Activated naive CD4-positive, alpha-beta T cell treated with anti-CD3 and anti-CD28 coated beads, Interleukin-2, amount 50 U/mL, for 72 hours (primary cell): ENCODE data around the gene AASS. TPM values are rescaled to one million over a fixed set of nuclear protein-coding genes. Genes with fewer than 3 reads are reported as not detected.
A peak's percentile ranks its signal among the peaks of the same experiment; 100 is the strongest.
"Not testable (repeated sequence)": the region's sequence is repeated elsewhere in the genome, so short reads cannot be mapped to it uniquely, and the experiment has no call there.

ENCODE experiments used
- ATAC-seq, 2 donors: fragments of 150-1000 bp; cut with Tn5 transposase; 2 replicates each; pipeline ENCODE4 v1.10.0; 2021; ENCODE audit warnings: mild to moderate bottlenecking in 2 of 2, moderate library complexity in 2 of 2
- DNase-seq, 2 donors: peaks; one replicate each; pipeline ENCODE4 v3.0.0; 2021 to 2022; ENCODE audit warnings: low spot score in 2 of 2
- H3K27ac Mint-ChIP-seq, 2 donors: one replicate each; pipeline ENCODE4 v1.8.0; 2022; ENCODE audit warnings: mild to moderate bottlenecking in 2 of 2, mixed read lengths in 2 of 2
- H3K36me3 Mint-ChIP-seq, 2 donors: one replicate each; pipeline ENCODE4 v1.8.0; 2022; ENCODE audit warnings: mixed read lengths in 2 of 2
- H3K9me3 Mint-ChIP-seq, 2 donors: one replicate each; pipeline ENCODE4 v1.8.0; 2022; ENCODE audit warnings: mixed read lengths in 2 of 2
- total RNA-seq, 2 donors: library from RNA; stranded (reverse); gene quantifications; one replicate each; pipeline ENCODE4 v1.2.3, GENCODE V29; 2022

Gene AASS
- 1 to 10 TPM; 1.7 to 6.2 TPM for total RNA-seq

GRCh38 chr7:122143751-122144711, at the start of gene AASS:
Gene AASS (minus strand): TSS chr7:122144249. CDS start chr7:122133726, 10,523 bp downstream.
- Mint-ChIP-seq H3K9me3 (no peaks in the 10 kb centered on the region), H3K36me3 (peaks cover 12 to 18% of the 10 kb centered on the region in 2 donors), H3K27ac (peak within 1 kb of the TSS; percentile 56 to 81)
- ATAC-seq, result peak; percentile 98 to 99
- DNase-seq, result peak; percentile 63 to 87

GRCh38 chr7:122188785-122189184, 44.7 kb upstream of the AASS start:
- no peak for ATAC-seq
- no peaks in the 10 kb centered on the region for H3K36me3 Mint-ChIP-seq
- H3K9me3 Mint-ChIP-seq, result peaks cover 5 to 10% of the 10 kb centered on the region in 2 donors
- H3K27ac Mint-ChIP-seq, result no peak overlapping the region
- no peak for DNase-seq

- H3K36me3 Mint-ChIP-seq, result peaks cover 0 to 5% of the 10 kb centered on the region in 2 donors
- ATAC-seq, result no peak
- no peak for DNase-seq
- H3K27ac Mint-ChIP-seq, result no peak overlapping the region
- H3K9me3 Mint-ChIP-seq, result peaks cover 0 to 6% of the 10 kb centered on the region in 2 donors
These were observed 39.1 kb upstream of the AASS start for GRCh38 chr7:122183106-122183505.

GRCh38 chr7:122182081-122182480, 38.0 kb upstream of the AASS start:
- H3K27ac Mint-ChIP-seq, result no peak overlapping the region
- peaks cover 0 to 5% of the 10 kb centered on the region in 2 donors for H3K36me3 Mint-ChIP-seq
- H3K9me3 Mint-ChIP-seq, result peaks cover 0 to 6% of the 10 kb centered on the region in 2 donors
- DNase-seq (no peak), ATAC-seq (no peak)

GRCh38 chr7:122172144-122172543, 28.1 kb upstream of the AASS start:
- H3K27ac Mint-ChIP-seq, H3K36me3 Mint-ChIP-seq: not testable (repeated sequence)

GRCh38 chr7:122166740-122167139, 22.7 kb upstream of the AASS start:
- H3K36me3 Mint-ChIP-seq, result no peaks in the 10 kb centered on the region
- ATAC-seq, result no peak

More at GRCh38 chr7:122172144-122172543, 28.1 kb upstream of the AASS start:
- H3K9me3 Mint-ChIP-seq, result peaks cover 0 to 12% of the 10 kb centered on the region in 2 donors
- not testable (repeated sequence) for ATAC-seq, DNase-seq

GRCh38 chr7:122166275-122166674, 22.2 kb upstream of the AASS start:
- Mint-ChIP-seq H3K9me3 (peaks cover 0 to 4% of the 10 kb centered on the region in 2 donors), H3K27ac (no peak overlapping the region), H3K36me3 (no peaks in the 10 kb centered on the region)
- no peak for ATAC-seq
- DNase-seq, result no peak

More at GRCh38 chr7:122166740-122167139, 22.7 kb upstream of the AASS start:
- DNase-seq, result no peak
- Mint-ChIP-seq H3K9me3 (peaks cover 0 to 4% of the 10 kb centered on the region in 2 donors), H3K27ac (no peak overlapping the region)

GRCh38 chr7:122161628-122162027, 17.6 kb upstream of the AASS start:
- DNase-seq (no peak), ATAC-seq (no peak)
- Mint-ChIP-seq H3K9me3 (no peaks in the 10 kb centered on the region), H3K36me3 (no peaks in the 10 kb centered on the region), H3K27ac (no peak overlapping the region)

GRCh38 chr7:122155566-122155965, 11.5 kb upstream of the AASS start:
- ATAC-seq, result no peak
- DNase-seq, result no peak
- no peak overlapping the region for H3K27ac Mint-ChIP-seq
- H3K9me3 Mint-ChIP-seq, result peaks cover 3 to 21% of the 10 kb centered on the region in 2 donors
- peaks cover 0 to 7% of the 10 kb centered on the region in 2 donors for H3K36me3 Mint-ChIP-seq

GRCh38 chr7:122148878-122149277, 4.8 kb upstream of the AASS start:
- Mint-ChIP-seq H3K36me3 (peaks cover 5 to 9% of the 10 kb centered on the region in 2 donors), H3K27ac (no peak overlapping the region), H3K9me3 (peaks cover 0 to 10% of the 10 kb centered on the region in 2 donors)
- DNase-seq (no peak), ATAC-seq (no peak)

GRCh38 chr7:122148081-122148480, 4.0 kb upstream of the AASS start:
- H3K27ac Mint-ChIP-seq, result no peak overlapping the region
- ATAC-seq (no peak), DNase-seq (no peak)
- H3K36me3 Mint-ChIP-seq, result peaks cover 9 to 17% of the 10 kb centered on the region in 2 donors
- H3K9me3 Mint-ChIP-seq, result peaks cover 0 to 6% of the 10 kb centered on the region in 2 donors

GRCh38 chr7:122145937-122146645, 2.0 kb upstream of the AASS start:
- ATAC-seq (no peak), DNase-seq (no peak)
- Mint-ChIP-seq H3K9me3 (no peaks in the 10 kb centered on the region), H3K27ac (no peak overlapping the region), H3K36me3 (peaks cover 12 to 18% of the 10 kb centered on the region in 2 donors)

GRCh38 chr7:122143376-122143750, 686 bp downstream of the AASS start:
- peaks cover 12 to 18% of the 10 kb centered on the region in 2 donors for H3K36me3 Mint-ChIP-seq
- DNase-seq, result peak in 1 of 2 donors; percentile 3
- H3K27ac Mint-ChIP-seq, result peak overlapping the region in 1 of 2 donors; percentile 81
- H3K9me3 Mint-ChIP-seq, result no peaks in the 10 kb centered on the region
- peak; percentile 9 to 13 for ATAC-seq

- no peak for DNase-seq
- Mint-ChIP-seq H3K27ac (no peak overlapping the region), H3K9me3 (no peaks in the 10 kb centered on the region), H3K36me3 (peaks cover 12 to 18% of the 10 kb centered on the region in 2 donors)
- ATAC-seq, result no peak
These were observed 3.1 kb downstream of the AASS start for GRCh38 chr7:122140918-122141317.

- ATAC-seq (no peak), DNase-seq (no peak)
- no peaks in the 10 kb centered on the region for H3K9me3 Mint-ChIP-seq
- peak overlapping the region in 1 of 2 donors; percentile 26 for H3K27ac Mint-ChIP-seq
- no peaks in the 10 kb centered on the region for H3K36me3 Mint-ChIP-seq
These were observed 6.6 kb downstream of the AASS start for GRCh38 chr7:122137251-122138077.

GRCh38 chr7:122136639-122137245, 7.3 kb downstream of the AASS start:
- no peaks in the 10 kb centered on the region for H3K36me3 Mint-ChIP-seq
- no peaks in the 10 kb centered on the region for H3K9me3 Mint-ChIP-seq
- no peak overlapping the region for H3K27ac Mint-ChIP-seq
- ATAC-seq, result no peak
- DNase-seq, result no peak
